Measurements from ENCODE around the gene ATAD2B. TPM values are rescaled to one million over a fixed set of nuclear protein-coding genes. Genes with fewer than 3 reads are reported as not detected.

Gene ATAD2B
- total RNA-seq, 4 donors from 2014 or later: 39.0 to 56.9 (median 45.2) TPM

- WGBS, 2 donors: 57 to 67% methylated on average over 4 of the region's 4 CpGs
- no peak overlapping the region for H3K4me3 ChIP-seq
- DNase-seq (ENCODE audit: low spot score in 2 of 2): no peak
- H3K27ac ChIP-seq: no peak overlapping the region
- H3K27me3 ChIP-seq: no peaks in the 10 kb centered on the region
- no peaks in the 10 kb centered on the region for H3K9me3 ChIP-seq
- TF ChIP-seq EP300 (IDR thresholded peaks at IDR 0.05) (no peak), CTCF (IDR thresholded peaks at IDR 0.05) (no peak), POLR2A (IDR thresholded peaks at IDR 0.05) (no peak)
- peaks cover 0 to 21% (median 0%) of the 10 kb centered on the region in 3 donors for H3K36me3 ChIP-seq
- no peaks in the 10 kb centered on the region for H3K4me1 ChIP-seq
Observed at GRCh38 chr2:23850564-23851256, 76.2 kb downstream of the ATAD2B start.

GRCh38 chr2:23844905-23845304, 82.0 kb downstream of the ATAD2B start:
- no peak overlapping the region for H3K4me3 ChIP-seq
- WGBS, 2 donors: 97 to 99% methylated on average over 4 of the region's 4 CpGs
- H3K27ac ChIP-seq: no peak overlapping the region
- DNase-seq (ENCODE audit: low spot score in 2 of 2): no peak
- TF ChIP-seq EP300 (IDR thresholded peaks at IDR 0.05) (no peak), CTCF (IDR thresholded peaks at IDR 0.05) (no peak), POLR2A (IDR thresholded peaks at IDR 0.05) (no peak)
- H3K9me3 ChIP-seq: peaks cover 0 to 12% (median 0%) of the 10 kb centered on the region in 4 donors
- H3K27me3 ChIP-seq: no peaks in the 10 kb centered on the region
- H3K4me1 ChIP-seq: peaks cover 0 to 14% (median 0%) of the 10 kb centered on the region in 4 donors
- peaks cover 0 to 4% (median 0%) of the 10 kb centered on the region in 3 donors for H3K36me3 ChIP-seq

GRCh38 chr2:23843051-23843976, 83.6 kb downstream of the ATAD2B start:
- Histone ChIP-seq H3K27ac (peak overlapping the region in 2 of 4 donors; percentile 44 to 46), H3K27me3 (no peaks in the 10 kb centered on the region), H3K4me1 (peaks cover 0 to 14% (median 0%) of the 10 kb centered on the region in 4 donors), H3K9me3 (peaks cover 0 to 12% (median 0%) of the 10 kb centered on the region in 4 donors), H3K4me3 (no peak overlapping the region), H3K36me3 (peaks cover 0 to 4% (median 0%) of the 10 kb centered on the region in 3 donors)
- no peak for DNase-seq (ENCODE audit: low spot score in 2 of 2)
- 53 to 70% methylated on average over 7 of the region's 7 CpGs for WGBS, 2 donors
- TF ChIP-seq CTCF (IDR thresholded peaks at IDR 0.05) (no peak), EP300 (IDR thresholded peaks at IDR 0.05) (no peak), POLR2A (IDR thresholded peaks at IDR 0.05) (no peak)

- peaks cover 0 to 14% (median 0%) of the 10 kb centered on the region in 4 donors for H3K4me1 ChIP-seq
- peaks cover 0 to 25% (median 0%) of the 10 kb centered on the region in 3 donors for H3K36me3 ChIP-seq
- no peak overlapping the region for H3K4me3 ChIP-seq
- H3K27ac ChIP-seq: no peak overlapping the region
- no peaks in the 10 kb centered on the region for H3K27me3 ChIP-seq
- no peak for DNase-seq (ENCODE audit: low spot score in 2 of 2)
- peaks cover 0 to 7% (median 0%) of the 10 kb centered on the region in 4 donors for H3K9me3 ChIP-seq
- 96 to 98% methylated on average over 3 of the region's 3 CpGs for WGBS, 2 donors
- TF ChIP-seq POLR2A (IDR thresholded peaks at IDR 0.05) (no peak), EP300 (IDR thresholded peaks at IDR 0.05) (no peak)
Observed at GRCh38 chr2:23839919-23840578, 86.9 kb downstream of the ATAD2B start.

- H3K36me3 ChIP-seq: peaks cover 0 to 25% (median 0%) of the 10 kb centered on the region in 3 donors
- no peak overlapping the region for H3K27ac ChIP-seq
- H3K4me1 ChIP-seq: peaks cover 0 to 14% (median 0%) of the 10 kb centered on the region in 4 donors
- no peak overlapping the region for H3K4me3 ChIP-seq
- no peak for TF ChIP-seq POLR2A (IDR thresholded peaks at IDR 0.05)
- no peak for TF ChIP-seq EP300 (IDR thresholded peaks at IDR 0.05)
- 87 to 93% methylated on average over 1 of the region's 1 CpG for WGBS, 2 donors
- H3K27me3 ChIP-seq: no peaks in the 10 kb centered on the region
- no peak for DNase-seq (ENCODE audit: low spot score in 2 of 2)
- no peaks in the 10 kb centered on the region for H3K9me3 ChIP-seq
Observed at GRCh38 chr2:23838996-23839395, 87.9 kb downstream of the ATAD2B start.
